ENCODE results near the gene GABRP. TPM values are rescaled to one million over a fixed set of nuclear protein-coding genes. Genes with fewer than 3 reads are reported as not detected.
"Not testable (repeated sequence)": the region's sequence is repeated elsewhere in the genome, so short reads cannot be mapped to it uniquely, and the experiment has no call there.

Gene GABRP
- total RNA-seq, 2 donors from 2014 or later = 1.1 to 1.9 TPM

- no peak overlapping the region for H3K27ac Mint-ChIP-seq
- no peak overlapping the region for H3K4me3 Mint-ChIP-seq
- no peaks in the 10 kb centered on the region for H3K27me3 Mint-ChIP-seq (ENCODE audit: insufficient read depth)
- peaks cover 38% of the 10 kb centered on the region for H3K9me3 Mint-ChIP-seq
- TF ChIP-seq CTCF (conservative IDR thresholded peaks at IDR 0.05) = no peak
- no peaks in the 10 kb centered on the region for H3K27me3 ChIP-seq (ENCODE audit: control insufficient read depth, insufficient read depth, low read length, poor library complexity, severe bottlenecking)
- peak overlapping the region; percentile 9 for H3K4me3 ChIP-seq (ENCODE audit: low read length)
- no peaks in the 10 kb centered on the region for H3K4me1 ChIP-seq (ENCODE audit: control insufficient read depth, insufficient read depth, low read length)
- H3K9ac ChIP-seq (ENCODE audit: extremely low read depth, low read length, poor library complexity, severe bottlenecking) = no peak overlapping the region
- H3K4me1 Mint-ChIP-seq = no peaks in the 10 kb centered on the region
- H3K27ac ChIP-seq (ENCODE audit: low read depth, low read length) = no peak overlapping the region
- 91 to 100% methylated on average over 2 of the region's 2 CpGs for WGBS, 2 experiments (ENCODE audit: insufficient coverage in 1 of 2, insufficient read length in 1 of 2)
- peaks cover 6% of the 10 kb centered on the region for H3K36me3 Mint-ChIP-seq (ENCODE audit: low read depth)
- no peak for DNase-seq
- H3K9me3 ChIP-seq (ENCODE audit: control insufficient read depth, low read length) = peaks cover 21% of the 10 kb centered on the region
- H3K36me3 ChIP-seq (ENCODE audit: control insufficient read depth, insufficient read depth, low read length) = no peaks in the 10 kb centered on the region
Measured at GRCh38 chr5:170826117-170826516, 42.6 kb downstream of the GABRP start.

GRCh38 chr5:170832241-170832640, 48.7 kb downstream of the GABRP start:
- Histone ChIP-seq H3K27me3 (ENCODE audit: control insufficient read depth, insufficient read depth, low read length, poor library complexity, severe bottlenecking) (no peaks in the 10 kb centered on the region), H3K9ac (ENCODE audit: extremely low read depth, low read length, poor library complexity, severe bottlenecking) (no peak overlapping the region), H3K36me3 (ENCODE audit: control insufficient read depth, insufficient read depth, low read length) (no peaks in the 10 kb centered on the region), H3K4me1 (ENCODE audit: control insufficient read depth, insufficient read depth, low read length) (no peaks in the 10 kb centered on the region), H3K9me3 (ENCODE audit: control insufficient read depth, low read length) (no peaks in the 10 kb centered on the region), H3K27ac (ENCODE audit: low read depth, low read length) (no peak overlapping the region), H3K4me3 (ENCODE audit: low read length) (no peak overlapping the region)
- no peak for TF ChIP-seq CTCF (conservative IDR thresholded peaks at IDR 0.05)
- 87 to 88% methylated on average over 5 to 7 of the region's 7 CpGs for WGBS, 2 experiments (ENCODE audit: insufficient coverage in 1 of 2, insufficient read length in 1 of 2)
- no peak overlapping the region for H3K27ac Mint-ChIP-seq
- peak; percentile 47 for DNase-seq
- no peaks in the 10 kb centered on the region for H3K4me1 Mint-ChIP-seq
- peaks cover 12% of the 10 kb centered on the region for H3K9me3 Mint-ChIP-seq
- no peak overlapping the region for H3K4me3 Mint-ChIP-seq
- H3K27me3 Mint-ChIP-seq (ENCODE audit: insufficient read depth) = no peaks in the 10 kb centered on the region
- H3K36me3 Mint-ChIP-seq (ENCODE audit: low read depth) = no peaks in the 10 kb centered on the region

GRCh38 chr5:170833981-170834380, 50.5 kb downstream of the GABRP start:
- not testable (repeated sequence) for H3K36me3 Mint-ChIP-seq (ENCODE audit: low read depth); H3K4me3 ChIP-seq (ENCODE audit: low read length); H3K4me1 Mint-ChIP-seq; H3K9me3 ChIP-seq (ENCODE audit: control insufficient read depth, low read length); H3K9ac ChIP-seq (ENCODE audit: extremely low read depth, low read length, poor library complexity, severe bottlenecking); H3K27ac Mint-ChIP-seq; H3K27me3 ChIP-seq (ENCODE audit: control insufficient read depth, insufficient read depth, low read length, poor library complexity, severe bottlenecking); H3K36me3 ChIP-seq (ENCODE audit: control insufficient read depth, insufficient read depth, low read length); H3K4me1 ChIP-seq (ENCODE audit: control insufficient read depth, insufficient read depth, low read length); H3K27ac ChIP-seq (ENCODE audit: low read depth, low read length); H3K27me3 Mint-ChIP-seq (ENCODE audit: insufficient read depth); DNase-seq; H3K9me3 Mint-ChIP-seq; H3K4me3 Mint-ChIP-seq
- WGBS, 2 experiments (ENCODE audit: insufficient coverage in 1 of 2, insufficient read length in 1 of 2) = 89 to 93% methylated on average over 2 of the region's 2 CpGs

GRCh38 chr5:170836226-170836625, 52.7 kb downstream of the GABRP start:
- Histone ChIP-seq H3K27ac (ENCODE audit: low read depth, low read length) (no peak overlapping the region), H3K9me3 (ENCODE audit: control insufficient read depth, low read length) (no peaks in the 10 kb centered on the region), H3K4me1 (ENCODE audit: control insufficient read depth, insufficient read depth, low read length) (no peaks in the 10 kb centered on the region), H3K36me3 (ENCODE audit: control insufficient read depth, insufficient read depth, low read length) (no peaks in the 10 kb centered on the region), H3K4me3 (ENCODE audit: low read length) (no peak overlapping the region), H3K9ac (ENCODE audit: extremely low read depth, low read length, poor library complexity, severe bottlenecking) (no peak overlapping the region), H3K27me3 (ENCODE audit: control insufficient read depth, insufficient read depth, low read length, poor library complexity, severe bottlenecking) (no peaks in the 10 kb centered on the region)
- DNase-seq = peak; percentile 44
- Mint-ChIP-seq H3K4me3 (no peak overlapping the region), H3K27me3 (ENCODE audit: insufficient read depth) (no peaks in the 10 kb centered on the region), H3K4me1 (no peaks in the 10 kb centered on the region), H3K27ac (no peak overlapping the region), H3K9me3 (no peaks in the 10 kb centered on the region), H3K36me3 (ENCODE audit: low read depth) (no peaks in the 10 kb centered on the region)
- WGBS, 2 experiments (ENCODE audit: insufficient coverage in 1 of 2, insufficient read length in 1 of 2) = 63 to 88% methylated on average over 3 to 4 of the region's 4 CpGs
- TF ChIP-seq CTCF (conservative IDR thresholded peaks at IDR 0.05) = no peak

Data from endodermal cell (in vitro differentiated cells).